Muscle of leg (tissue), 11 donors: ENCODE data around the gene INTS6. TPM values are rescaled to one million over a fixed set of nuclear protein-coding genes. Genes with fewer than 3 reads are reported as not detected.

Experiments
- DNase-seq: peaks from one replicate; pipeline ENCODE4 v3.0.0; 2013
- H3K27ac ChIP-seq: one replicate; pipeline ENCODE4 v1.5.1; 2013; ENCODE audit warnings: mild to moderate bottlenecking, low read length, control low read depth
- H3K27me3 ChIP-seq: one replicate; pipeline ENCODE4 v1.6.1; 2013; ENCODE audit warnings: low read length; ENCODE audit not compliant: control insufficient read depth, insufficient read depth
- H3K36me3 ChIP-seq: one replicate; pipeline ENCODE4 v1.6.1; 2013; ENCODE audit warnings: low read length; ENCODE audit not compliant: control insufficient read depth, insufficient read depth
- H3K4me1 ChIP-seq: one replicate; pipeline ENCODE4 v1.6.1; 2013; ENCODE audit warnings: low read length; ENCODE audit not compliant: control insufficient read depth, insufficient read depth
- H3K4me3 ChIP-seq: one replicate; pipeline ENCODE4 v1.5.1; 2013; ENCODE audit warnings: low read length, control low read depth
- H3K9me3 ChIP-seq: replicated peaks from 2 replicates; pipeline ENCODE4 v1.6.1; 2013; ENCODE audit warnings: low read depth, low read length; ENCODE audit not compliant: control insufficient read depth
- WGBS: methylation state at CpG from one replicate; pipeline ENCODE4 v1.1.5; 2013; ENCODE audit warnings: missing lambda C conversion rate; ENCODE audit not compliant: insufficient coverage; 5-methylcytosine and 5-hydroxymethylcytosine counted together
- polyA plus RNA-seq, 8 donors: library from polyadenylated mRNA; unstranded; fragments of 120-200 nt; gene quantifications; one replicate each; pipeline versions ENCODE4 v1.2.1 to v1.2.3, GENCODE V29; 2013; ENCODE audit warnings: inconsistent platforms in 1 of 8, low replicate concordance in 1 of 8; ENCODE audit not compliant: insufficient read length in 8 of 8, insufficient read depth in 1 of 8
- total RNA-seq: library from RNA; stranded (reverse); fragments of 120-200 nt; gene quantifications from one replicate; pipeline ENCODE4 v1.2.4, GENCODE V29; 2013

INTS6 gene
- total and polyA plus RNA-seq, 9 donors = 16.9 to 27.7 (median 20.1) TPM

GRCh38 chr13:51440381-51440780 is 12.5 kb downstream of the INTS6 start:
- H3K36me3 ChIP-seq = no peaks in the 10 kb centered on the region
- no peak for DNase-seq
- H3K4me1 ChIP-seq = no peaks in the 10 kb centered on the region
- no peaks in the 10 kb centered on the region for H3K27me3 ChIP-seq
- no peak overlapping the region for H3K27ac ChIP-seq
- no CpG with 5 or more reads among the region's 1 CpG for WGBS
- H3K4me3 ChIP-seq = no peak overlapping the region
- H3K9me3 ChIP-seq = no peaks in the 10 kb centered on the region

GRCh38 chr13:51437550-51438127 is 15.2 kb downstream of the INTS6 start:
- Histone ChIP-seq H3K27me3 (no peaks in the 10 kb centered on the region), H3K9me3 (no peaks in the 10 kb centered on the region), H3K36me3 (no peaks in the 10 kb centered on the region), H3K4me1 (no peaks in the 10 kb centered on the region), H3K27ac (no peak overlapping the region), H3K4me3 (no peak overlapping the region)
- WGBS = no CpG with 5 or more reads among the region's 4 CpGs
- no peak for DNase-seq

GRCh38 chr13:51435002-51435578 is 17.7 kb downstream of the INTS6 start:
- Histone ChIP-seq H3K36me3 (no peaks in the 10 kb centered on the region), H3K27ac (no peak overlapping the region), H3K9me3 (no peaks in the 10 kb centered on the region), H3K4me1 (no peaks in the 10 kb centered on the region), H3K27me3 (no peaks in the 10 kb centered on the region), H3K4me3 (no peak overlapping the region)
- WGBS = no CpG with 5 or more reads among the region's 1 CpG
- peak; percentile 26 for DNase-seq

GRCh38 chr13:51432576-51432975 is 20.3 kb downstream of the INTS6 start:
- H3K27ac ChIP-seq = no peak overlapping the region
- no peaks in the 10 kb centered on the region for H3K9me3 ChIP-seq
- H3K4me1 ChIP-seq = no peaks in the 10 kb centered on the region
- WGBS = no CpG with 5 or more reads among the region's 2 CpGs
- no peaks in the 10 kb centered on the region for H3K36me3 ChIP-seq
- no peaks in the 10 kb centered on the region for H3K27me3 ChIP-seq
- no peak overlapping the region for H3K4me3 ChIP-seq
- DNase-seq = no peak

GRCh38 chr13:51426982-51427381 is 25.9 kb downstream of the INTS6 start:
- no peaks in the 10 kb centered on the region for H3K27me3 ChIP-seq
- no peaks in the 10 kb centered on the region for H3K9me3 ChIP-seq
- no peak overlapping the region for H3K4me3 ChIP-seq
- no peak for DNase-seq
- no peaks in the 10 kb centered on the region for H3K36me3 ChIP-seq
- H3K4me1 ChIP-seq = no peaks in the 10 kb centered on the region
- H3K27ac ChIP-seq = no peak overlapping the region

- peak; percentile 51 for DNase-seq
- H3K4me3 ChIP-seq = no peak overlapping the region
- no peaks in the 10 kb centered on the region for H3K36me3 ChIP-seq
- no CpG with 5 or more reads among the region's 4 CpGs for WGBS
- no peaks in the 10 kb centered on the region for H3K4me1 ChIP-seq
- no peak overlapping the region for H3K27ac ChIP-seq
- no peaks in the 10 kb centered on the region for H3K9me3 ChIP-seq
- H3K27me3 ChIP-seq = no peaks in the 10 kb centered on the region
Measured at GRCh38 chr13:51425410-51426042, 27.3 kb downstream of the INTS6 start.

- H3K27ac ChIP-seq = no peak overlapping the region
- no peaks in the 10 kb centered on the region for H3K4me1 ChIP-seq
Measured at GRCh38 chr13:51423766-51424165, 29.1 kb downstream of the INTS6 start.

GRCh38 chr13:51422484-51422883 is 30.4 kb downstream of the INTS6 start:
- Histone ChIP-seq H3K27me3 (no peaks in the 10 kb centered on the region), H3K36me3 (no peaks in the 10 kb centered on the region), H3K4me3 (no peak overlapping the region), H3K9me3 (no peaks in the 10 kb centered on the region), H3K4me1 (no peaks in the 10 kb centered on the region), H3K27ac (no peak overlapping the region)
- DNase-seq = no peak
- 88% methylated on average over 1 of the region's 1 CpG for WGBS

More at GRCh38 chr13:51423766-51424165, 29.1 kb downstream of the INTS6 start:
- no peaks in the 10 kb centered on the region for H3K9me3 ChIP-seq
- H3K27me3 ChIP-seq = no peaks in the 10 kb centered on the region
- no peak for DNase-seq
- no peaks in the 10 kb centered on the region for H3K36me3 ChIP-seq
- H3K4me3 ChIP-seq = no peak overlapping the region

- no peaks in the 10 kb centered on the region for H3K4me1 ChIP-seq
- no peaks in the 10 kb centered on the region for H3K9me3 ChIP-seq
- no peak overlapping the region for H3K4me3 ChIP-seq
- no peak overlapping the region for H3K27ac ChIP-seq
- WGBS = 77% methylated on average over 3 of the region's 6 CpGs
- H3K27me3 ChIP-seq = no peaks in the 10 kb centered on the region
- no peak for DNase-seq
- H3K36me3 ChIP-seq = no peaks in the 10 kb centered on the region
Measured at GRCh38 chr13:51420681-51421490, 31.9 kb downstream of the INTS6 start.

- Histone ChIP-seq H3K36me3 (no peaks in the 10 kb centered on the region), H3K4me1 (no peaks in the 10 kb centered on the region), H3K27me3 (no peaks in the 10 kb centered on the region), H3K27ac (no peak overlapping the region), H3K9me3 (peaks cover 2% of the 10 kb centered on the region), H3K4me3 (no peak overlapping the region)
- no peak for DNase-seq
- 95% methylated on average over 4 of the region's 4 CpGs for WGBS
Measured at GRCh38 chr13:51419001-51419636, 33.7 kb downstream of the INTS6 start.
